Measurements from ENCODE around the gene APLNR. TPM values are rescaled to one million over a fixed set of nuclear protein-coding genes. Genes with fewer than 3 reads are reported as not detected.

Gene APLNR
- polyA plus RNA-seq, 1 of the 3 experiments (the other 2 are of a cell fraction): 0.03 TPM

DNA sequence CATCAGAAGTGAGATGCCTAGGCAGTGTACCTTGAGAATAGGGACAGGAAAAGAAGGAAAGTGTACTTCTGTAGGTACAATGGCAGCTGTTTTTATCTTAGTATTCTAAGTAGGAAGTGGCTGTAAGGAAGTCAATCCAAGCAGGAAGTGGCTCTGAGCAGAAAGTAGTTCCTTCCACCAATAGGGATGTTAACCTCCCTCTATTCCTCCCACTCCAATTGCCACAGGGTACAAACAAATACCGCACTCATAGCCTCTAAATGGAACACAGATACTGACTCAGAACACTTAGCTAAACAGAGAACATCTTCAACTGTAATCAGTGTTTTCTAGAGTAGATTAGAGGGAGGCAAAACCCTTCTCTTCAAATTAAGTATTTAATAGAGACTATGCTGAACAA is 44.7 kb downstream of the APLNR start:
- 64% methylated on average over 1 of the region's 1 CpG for WGBS (ENCODE audit: low lambda C conversion rate)
- no peaks in the 10 kb centered on the region for H3K9me3 ChIP-seq
- no peaks in the 10 kb centered on the region for H4K20me1 ChIP-seq (ENCODE audit: insufficient read depth)
- no peak overlapping the region for H2AFZ ChIP-seq (ENCODE audit: low read depth)
- no peak overlapping the region for H3K4me3 ChIP-seq (ENCODE audit: low read depth in 2 of 2, low read length in 1 of 2)
- H3K9ac ChIP-seq: no peak overlapping the region
- POLR2A ChIA-PET: no interaction called here
- H3F3A ChIP-seq (replicated peaks; ENCODE audit: insufficient read depth): no peaks in the 10 kb centered on the region
- no peak overlapping the region for H3K27ac ChIP-seq (ENCODE audit: low read depth in 2 of 2, low read length in 1 of 2)
- no peaks in the 10 kb centered on the region for H3K9me2 ChIP-seq
- CTCF ChIA-PET: no interaction called here
- H3K4me2 ChIP-seq: no peak overlapping the region
- H3K36me3 ChIP-seq (replicated peaks in 1 of 2; ENCODE audit: control insufficient read depth in 1 of 2, insufficient read depth in 2 of 2, low read length in 1 of 2): no peaks in the 10 kb centered on the region
- H3K79me2 ChIP-seq (ENCODE audit: insufficient read depth): no peaks in the 10 kb centered on the region
- H3K27me3 ChIP-seq (ENCODE audit: insufficient read depth): no peaks in the 10 kb centered on the region
- DNase-seq: no peak
- peaks cover 0 to 3% of the 10 kb centered on the region in 2 experiments; a peak in 1 of 4 replicates for H3K4me1 ChIP-seq (ENCODE audit: control insufficient read depth in 1 of 2, insufficient read depth in 2 of 2, low read depth in 1 of 2, low read length in 1 of 2)
- no peak for TF ChIP-seq FOXJ3 (CRISPR knock-in tag; IDR thresholded peaks at IDR 0.05)
- no peak for TF ChIP-seq NRF1 (IDR thresholded peaks at IDR 0.05; ENCODE audit: low read depth, low read length)
- TF ChIP-seq, protein P1, sequence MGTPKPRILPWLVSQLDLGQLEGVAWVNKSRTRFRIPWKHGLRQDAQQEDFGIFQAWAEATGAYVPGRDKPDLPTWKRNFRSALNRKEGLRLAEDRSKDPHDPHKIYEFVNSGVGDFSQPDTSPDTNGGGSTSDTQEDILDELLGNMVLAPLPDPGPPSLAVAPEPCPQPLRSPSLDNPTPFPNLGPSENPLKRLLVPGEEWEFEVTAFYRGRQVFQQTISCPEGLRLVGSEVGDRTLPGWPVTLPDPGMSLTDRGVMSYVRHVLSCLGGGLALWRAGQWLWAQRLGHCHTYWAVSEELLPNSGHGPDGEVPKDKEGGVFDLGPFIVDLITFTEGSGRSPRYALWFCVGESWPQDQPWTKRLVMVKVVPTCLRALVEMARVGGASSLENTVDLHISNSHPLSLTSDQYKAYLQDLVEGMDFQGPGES (IDR thresholded peaks at IDR 0.05; ENCODE audit: low read depth, low read length): no peak
- TF ChIP-seq, protein P2, sequence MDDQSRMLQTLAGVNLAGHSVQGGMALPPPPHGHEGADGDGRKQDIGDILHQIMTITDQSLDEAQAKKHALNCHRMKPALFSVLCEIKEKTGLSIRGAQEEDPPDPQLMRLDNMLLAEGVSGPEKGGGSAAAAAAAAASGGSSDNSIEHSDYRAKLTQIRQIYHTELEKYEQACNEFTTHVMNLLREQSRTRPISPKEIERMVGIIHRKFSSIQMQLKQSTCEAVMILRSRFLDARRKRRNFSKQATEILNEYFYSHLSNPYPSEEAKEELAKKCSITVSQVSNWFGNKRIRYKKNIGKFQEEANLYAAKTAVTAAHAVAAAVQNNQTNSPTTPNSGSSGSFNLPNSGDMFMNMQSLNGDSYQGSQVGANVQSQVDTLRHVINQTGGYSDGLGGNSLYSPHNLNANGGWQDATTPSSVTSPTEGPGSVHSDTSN (IDR thresholded peaks at IDR 0.05): no peak
- no peak for TF ChIP-seq RAD21 (IDR thresholded peaks at IDR 0.05; ENCODE audit: low read length)
- TF ChIP-seq, protein P3, sequence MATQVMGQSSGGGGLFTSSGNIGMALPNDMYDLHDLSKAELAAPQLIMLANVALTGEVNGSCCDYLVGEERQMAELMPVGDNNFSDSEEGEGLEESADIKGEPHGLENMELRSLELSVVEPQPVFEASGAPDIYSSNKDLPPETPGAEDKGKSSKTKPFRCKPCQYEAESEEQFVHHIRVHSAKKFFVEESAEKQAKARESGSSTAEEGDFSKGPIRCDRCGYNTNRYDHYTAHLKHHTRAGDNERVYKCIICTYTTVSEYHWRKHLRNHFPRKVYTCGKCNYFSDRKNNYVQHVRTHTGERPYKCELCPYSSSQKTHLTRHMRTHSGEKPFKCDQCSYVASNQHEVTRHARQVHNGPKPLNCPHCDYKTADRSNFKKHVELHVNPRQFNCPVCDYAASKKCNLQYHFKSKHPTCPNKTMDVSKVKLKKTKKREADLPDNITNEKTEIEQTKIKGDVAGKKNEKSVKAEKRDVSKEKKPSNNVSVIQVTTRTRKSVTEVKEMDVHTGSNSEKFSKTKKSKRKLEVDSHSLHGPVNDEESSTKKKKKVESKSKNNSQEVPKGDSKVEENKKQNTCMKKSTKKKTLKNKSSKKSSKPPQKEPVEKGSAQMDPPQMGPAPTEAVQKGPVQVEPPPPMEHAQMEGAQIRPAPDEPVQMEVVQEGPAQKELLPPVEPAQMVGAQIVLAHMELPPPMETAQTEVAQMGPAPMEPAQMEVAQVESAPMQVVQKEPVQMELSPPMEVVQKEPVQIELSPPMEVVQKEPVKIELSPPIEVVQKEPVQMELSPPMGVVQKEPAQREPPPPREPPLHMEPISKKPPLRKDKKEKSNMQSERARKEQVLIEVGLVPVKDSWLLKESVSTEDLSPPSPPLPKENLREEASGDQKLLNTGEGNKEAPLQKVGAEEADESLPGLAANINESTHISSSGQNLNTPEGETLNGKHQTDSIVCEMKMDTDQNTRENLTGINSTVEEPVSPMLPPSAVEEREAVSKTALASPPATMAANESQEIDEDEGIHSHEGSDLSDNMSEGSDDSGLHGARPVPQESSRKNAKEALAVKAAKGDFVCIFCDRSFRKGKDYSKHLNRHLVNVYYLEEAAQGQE (IDR thresholded peaks at IDR 0.05; ENCODE audit: low read depth, low read length): no peak
- TF ChIP-seq, protein P4, sequence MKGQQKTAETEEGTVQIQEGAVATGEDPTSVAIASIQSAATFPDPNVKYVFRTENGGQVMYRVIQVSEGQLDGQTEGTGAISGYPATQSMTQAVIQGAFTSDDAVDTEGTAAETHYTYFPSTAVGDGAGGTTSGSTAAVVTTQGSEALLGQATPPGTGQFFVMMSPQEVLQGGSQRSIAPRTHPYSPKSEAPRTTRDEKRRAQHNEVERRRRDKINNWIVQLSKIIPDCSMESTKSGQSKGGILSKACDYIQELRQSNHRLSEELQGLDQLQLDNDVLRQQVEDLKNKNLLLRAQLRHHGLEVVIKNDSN (IDR thresholded peaks at IDR 0.05; ENCODE audit: borderline replicate concordance, low read depth): no peak

DNA sequence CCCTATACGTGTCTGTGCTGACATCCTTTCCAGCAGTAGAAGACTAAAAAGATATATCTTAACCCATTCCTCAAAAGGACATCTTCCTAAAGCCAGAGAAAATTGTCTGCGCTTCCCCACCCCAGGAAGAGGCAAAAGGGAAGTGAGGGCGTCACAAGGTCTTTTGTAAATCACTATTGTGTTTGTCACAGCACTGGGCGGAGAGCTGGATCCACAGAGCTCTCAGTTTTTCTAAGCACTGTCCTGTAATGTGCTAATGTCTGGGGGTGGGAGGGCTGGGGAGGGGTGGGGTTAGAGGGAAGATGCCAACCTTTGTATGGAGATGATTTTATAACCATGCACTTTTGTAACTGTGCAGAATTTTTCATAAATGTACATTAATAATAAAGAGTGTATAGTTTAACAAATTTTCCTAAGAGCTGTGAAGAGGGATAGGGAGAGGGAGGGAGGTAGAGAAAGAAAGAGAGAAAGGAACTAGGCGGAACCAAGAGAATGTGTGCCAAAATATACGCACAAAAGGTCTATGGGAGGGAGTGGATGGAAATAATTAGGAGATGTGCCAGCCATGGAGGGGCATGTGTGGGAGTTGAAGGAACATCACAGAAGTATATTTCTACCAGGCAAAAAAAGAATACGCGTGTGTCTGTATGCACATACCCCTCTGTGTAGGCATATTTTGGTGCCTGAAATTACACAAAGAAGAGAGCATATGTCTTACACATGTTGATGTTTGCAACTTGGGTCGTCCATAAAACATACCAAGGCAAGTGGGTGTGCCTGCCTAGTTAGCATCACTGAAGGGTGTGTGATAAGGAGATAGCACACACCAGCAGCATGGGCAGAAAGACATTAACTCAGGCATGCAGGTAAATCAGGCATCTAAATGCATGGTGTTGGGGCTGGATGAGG is 45.5 kb downstream of the APLNR start:
- DNase-seq: no peak
- H3K79me2 ChIP-seq (ENCODE audit: insufficient read depth): no peaks in the 10 kb centered on the region
- peaks cover 0 to 3% of the 10 kb centered on the region in 2 experiments; a peak in 1 of 4 replicates for H3K4me1 ChIP-seq (ENCODE audit: control insufficient read depth in 1 of 2, insufficient read depth in 2 of 2, low read depth in 1 of 2, low read length in 1 of 2)
- H3K9ac ChIP-seq: no peak overlapping the region
- no peak overlapping the region for H3K4me3 ChIP-seq (ENCODE audit: low read depth in 2 of 2, low read length in 1 of 2)
- no peak overlapping the region for H2AFZ ChIP-seq (ENCODE audit: low read depth)
- no peaks in the 10 kb centered on the region for H3K36me3 ChIP-seq (replicated peaks in 1 of 2; ENCODE audit: control insufficient read depth in 1 of 2, insufficient read depth in 2 of 2, low read length in 1 of 2)
- H3K27me3 ChIP-seq (ENCODE audit: insufficient read depth): no peaks in the 10 kb centered on the region
- no peaks in the 10 kb centered on the region for H3K9me2 ChIP-seq
- WGBS (ENCODE audit: low lambda C conversion rate): 55% methylated on average over 9 of the region's 9 CpGs
- H3K4me2 ChIP-seq: no peak overlapping the region
- H3K9me3 ChIP-seq: no peaks in the 10 kb centered on the region
- no peaks in the 10 kb centered on the region for H3F3A ChIP-seq (replicated peaks; ENCODE audit: insufficient read depth)
- POLR2A ChIA-PET: no interaction called here
- H3K27ac ChIP-seq (ENCODE audit: low read depth in 2 of 2, low read length in 1 of 2): no peak overlapping the region
- CTCF ChIA-PET: no interaction called here
- no peaks in the 10 kb centered on the region for H4K20me1 ChIP-seq (ENCODE audit: insufficient read depth)
- TF ChIP-seq MEF2A (IDR thresholded peaks at IDR 0.05; ENCODE audit: borderline replicate concordance, low read depth) (no peak), GABPA (IDR thresholded peaks at IDR 0.05; ENCODE audit: low read depth) (no peak), ELF1 (IDR thresholded peaks at IDR 0.05) (no peak), FOXJ3 (CRISPR knock-in tag; IDR thresholded peaks at IDR 0.05) (no peak), NFIC (IDR thresholded peaks at IDR 0.05; ENCODE audit: borderline replicate concordance) (no peak), FOSL2 (IDR thresholded peaks at IDR 0.05; ENCODE audit: borderline replicate concordance, low read depth) (no peak), MXI1 (IDR thresholded peaks at IDR 0.05; ENCODE audit: low read depth, low read length) (no peak), RXRA (IDR thresholded peaks at IDR 0.05; ENCODE audit: borderline replicate concordance, low read depth) (no peak), SIN3A (IDR thresholded peaks at IDR 0.05; ENCODE audit: borderline replicate concordance, low read depth, low read length) (no peak)
- TF ChIP-seq, protein P5, sequence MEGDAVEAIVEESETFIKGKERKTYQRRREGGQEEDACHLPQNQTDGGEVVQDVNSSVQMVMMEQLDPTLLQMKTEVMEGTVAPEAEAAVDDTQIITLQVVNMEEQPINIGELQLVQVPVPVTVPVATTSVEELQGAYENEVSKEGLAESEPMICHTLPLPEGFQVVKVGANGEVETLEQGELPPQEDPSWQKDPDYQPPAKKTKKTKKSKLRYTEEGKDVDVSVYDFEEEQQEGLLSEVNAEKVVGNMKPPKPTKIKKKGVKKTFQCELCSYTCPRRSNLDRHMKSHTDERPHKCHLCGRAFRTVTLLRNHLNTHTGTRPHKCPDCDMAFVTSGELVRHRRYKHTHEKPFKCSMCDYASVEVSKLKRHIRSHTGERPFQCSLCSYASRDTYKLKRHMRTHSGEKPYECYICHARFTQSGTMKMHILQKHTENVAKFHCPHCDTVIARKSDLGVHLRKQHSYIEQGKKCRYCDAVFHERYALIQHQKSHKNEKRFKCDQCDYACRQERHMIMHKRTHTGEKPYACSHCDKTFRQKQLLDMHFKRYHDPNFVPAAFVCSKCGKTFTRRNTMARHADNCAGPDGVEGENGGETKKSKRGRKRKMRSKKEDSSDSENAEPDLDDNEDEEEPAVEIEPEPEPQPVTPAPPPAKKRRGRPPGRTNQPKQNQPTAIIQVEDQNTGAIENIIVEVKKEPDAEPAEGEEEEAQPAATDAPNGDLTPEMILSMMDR (IDR thresholded peaks at IDR 0.05): no peak
